GM19395 (cell line): ENCODE measurements around the gene DMWD.

ENCODE experiments used
- ATAC-seq: cut with Tn5 transposase; IDR thresholded peaks from one replicate; pipeline ENCODE4 v1.9.1; 2021; ENCODE audit warnings: mild to moderate bottlenecking, moderate library complexity; ENCODE audit not compliant: unreplicated experiment

DMWD gene

GRCh38 chr19:45770192-45771101 is 22.2 kb downstream of the DMWD start:
- ATAC-seq = peak; percentile 56

- peak; percentile 18 for ATAC-seq
Measured at GRCh38 chr19:45769821-45770191, 22.8 kb downstream of the DMWD start.

- peak; percentile 41 for ATAC-seq
Measured at GRCh38 chr19:45768984-45769782, 23.5 kb downstream of the DMWD start, which contains the start of gene SIX5. Gene SIX5, minus strand, starts transcription at chr19:45769252. Its CDS starts 408 bp downstream, at chr19:45768844.

GRCh38 chr19:45768655-45768983 is 24.0 kb downstream of the DMWD start:
- ATAC-seq = no peak

GRCh38 chr19:45767881-45768654 is 24.6 kb downstream of the DMWD start:
- ATAC-seq = no peak

GRCh38 chr19:45767410-45767880 is 25.2 kb downstream of the DMWD start:
- no peak for ATAC-seq

- no peak for ATAC-seq
Measured at GRCh38 chr19:45766869-45767346, 25.7 kb downstream of the DMWD start.

- ATAC-seq = no peak
Measured at GRCh38 chr19:45766296-45766868, 26.3 kb downstream of the DMWD start.

- no peak for ATAC-seq
Measured at GRCh38 chr19:45765702-45766295, 26.8 kb downstream of the DMWD start.

- ATAC-seq = no peak
Measured at GRCh38 chr19:45764945-45765701, 27.5 kb downstream of the DMWD start.

- ATAC-seq = no peak
Measured at GRCh38 chr19:45764475-45764874, 28.2 kb downstream of the DMWD start.

- ATAC-seq = no peak
Measured at GRCh38 chr19:45763691-45764294, 28.9 kb downstream of the DMWD start.

- ATAC-seq = no peak
Measured at GRCh38 chr19:45762870-45763631, 29.6 kb downstream of the DMWD start.

- ATAC-seq = no peak
Measured at GRCh38 chr19:45761714-45762113, 30.9 kb downstream of the DMWD start.

GRCh38 chr19:45758921-45759320 is 33.7 kb downstream of the DMWD start:
- no peak for ATAC-seq

- ATAC-seq = no peak
Measured at GRCh38 chr19:45757695-45758094, 35.0 kb downstream of the DMWD start.

GRCh38 chr19:45754323-45754722 is 38.3 kb downstream of the DMWD start:
- ATAC-seq = no peak

GRCh38 chr19:45753548-45753947 is 39.1 kb downstream of the DMWD start:
- ATAC-seq = no peak
